ENCODE measurements around the gene ZNF865.

ZNF865 gene

GRCh38 chr19:55663846-55664536 lies 58.5 kb downstream of the ZNF865 start:
- no peak for DNase-seq

GRCh38 chr19:55666343-55667005 lies 61.0 kb downstream of the ZNF865 start:
- DNase-seq = no peak

All from activated naive CD4-positive, alpha-beta T cell treated with anti-CD3 and anti-CD28 coated beads, Interleukin-2, amount 50 U/mL, for 16 hours (primary cell).